Hepatocyte (in vitro differentiated cells): ENCODE measurements around the gene ZNF674. TPM values are rescaled to one million over a fixed set of nuclear protein-coding genes. Genes with fewer than 3 reads are reported as not detected.

Source experiments
- DNase-seq: peaks from one replicate; pipeline ENCODE4 v3.0.0-alpha.2; 2016; ENCODE audit warnings: low spot score
- H2AFZ ChIP-seq: fragments of 200-600 bp; sonication (generic); 2 replicates; pipeline ENCODE4 v1.6.0; 2016; ENCODE audit warnings: antibody characterized with exemption, mild to moderate bottlenecking
- H3K27ac ChIP-seq: fragments of 200-600 bp; sonication (generic); 2 replicates; pipeline ENCODE4 v1.5.1; 2016; ENCODE audit warnings: mild to moderate bottlenecking
- H3K27me3 ChIP-seq: fragments of 200-600 bp; sonication (generic); 2 replicates; pipeline ENCODE4 v1.6.1; 2016
- H3K36me3 ChIP-seq: fragments of 200-600 bp; sonication (generic); replicated peaks from 2 replicates; pipeline ENCODE4 v1.5.1; 2016; ENCODE audit warnings: low read depth; ENCODE audit not compliant: insufficient read depth
- H3K4me1 ChIP-seq: fragments of 200-600 bp; sonication (generic); 2 replicates; pipeline ENCODE4 v1.5.1; 2016; ENCODE audit warnings: mild to moderate bottlenecking, moderate library complexity; ENCODE audit not compliant: insufficient read depth
- H3K4me2 ChIP-seq: fragments of 200-600 bp; sonication (generic); 2 replicates; pipeline ENCODE4 v1.6.0; 2016
- H3K4me3 ChIP-seq: fragments of 200-600 bp; sonication (generic); 2 replicates; pipeline ENCODE4 v1.5.1; 2016; ENCODE audit warnings: mild to moderate bottlenecking
- H3K79me2 ChIP-seq: fragments of 200-600 bp; sonication (generic); 2 replicates; pipeline ENCODE4 v1.6.0; 2017; ENCODE audit warnings: mild to moderate bottlenecking
- H3K9me2 ChIP-seq: fragments of 200-600 bp; sonication (generic); replicated peaks from 2 replicates; pipeline ENCODE4 v1.6.0; 2017; ENCODE audit warnings: mild to moderate bottlenecking; ENCODE audit not compliant: insufficient read depth
- H3K9me3 ChIP-seq: fragments of 200-600 bp; sonication (generic); 2 replicates; pipeline ENCODE4 v1.5.1; 2016; ENCODE audit warnings: low read depth, mild to moderate bottlenecking
- H4K20me1 ChIP-seq: fragments of 200-600 bp; sonication (generic); 2 replicates; pipeline ENCODE4 v1.6.0; 2016; ENCODE audit warnings: mild to moderate bottlenecking; ENCODE audit not compliant: insufficient read depth, poor library complexity, severe bottlenecking
- EZH2 ChIP-seq: fragments of 200-600 bp; sonication (generic); IDR thresholded peaks from 2 replicates; pipeline ENCODE4 v1.6.1; 2016; ENCODE audit warnings: antibody characterized with exemption, mild to moderate bottlenecking, borderline replicate concordance
- EZH2phosphoT487 ChIP-seq: fragments of 200-600 bp; sonication (generic); IDR thresholded peaks from one replicate; pipeline ENCODE4 v1.6.1; 2018; ENCODE audit warnings: antibody characterized with exemption, mild to moderate bottlenecking, low read depth, moderate library complexity; ENCODE audit not compliant: unreplicated experiment, severe bottlenecking
- WGBS: methylation state at CpG from one replicate; pipeline ENCODE4 v1.1.6; 2016; ENCODE audit warnings: low lambda C conversion rate; ENCODE audit errors: missing lambda C conversion rate; 5-methylcytosine and 5-hydroxymethylcytosine counted together
- polyA plus RNA-seq: library from polyadenylated mRNA; unstranded; fragments of >200 nt; fragmentation: Nextera tagmentation; extraction: Ambion mirVana; gene quantifications from 2 replicates; pipeline ENCODE4 v1.2.1, GENCODE V29; 2016
- total RNA-seq: library from RNA; depleted of rRNA; stranded (reverse); fragments of >200 nt; gene quantifications from 2 replicates; pipeline ENCODE4 v1.2.3, GENCODE V29; 2014
- TF ChIP-seq, protein P1 (sequence below): fragments of 200-600 bp; sonication (generic); IDR thresholded peaks from 2 replicates; pipeline ENCODE4 v1.5.1; 2016; ENCODE audit warnings: antibody characterized with exemption, mild to moderate bottlenecking; ENCODE audit not compliant: poor library complexity

ZNF674 gene
- total and polyA plus RNA-seq, 2 experiments from 2014 or later, result 2.2 to 4.8 TPM

DNA sequence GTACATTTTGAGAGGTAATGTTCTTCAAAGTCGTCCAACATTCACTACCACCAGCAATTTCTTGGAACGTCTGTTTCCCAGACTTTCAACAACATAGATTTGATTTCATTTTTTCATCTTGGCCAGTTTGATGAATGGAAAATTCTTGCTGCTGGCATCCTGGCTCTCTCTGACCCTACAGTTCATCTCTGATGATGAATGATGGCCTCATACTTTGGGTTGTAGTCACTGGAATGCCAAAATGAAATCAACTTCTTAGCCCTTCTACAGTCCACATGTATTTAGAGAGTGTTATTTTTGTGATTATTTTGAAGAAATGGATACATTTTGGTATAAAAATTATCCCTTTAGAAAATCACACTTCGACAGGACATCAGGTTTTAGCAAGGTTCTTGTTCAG is 37.1 kb upstream of the ZNF674 start:
- no peak overlapping the region for H2AFZ ChIP-seq
- DNase-seq, result no peak
- H4K20me1 ChIP-seq, result no peaks in the 10 kb centered on the region
- H3K4me3 ChIP-seq, result no peak overlapping the region
- no peak overlapping the region for H3K4me2 ChIP-seq
- TF ChIP-seq EZH2 (no peak), EZH2phosphoT487 (no peak)
- TF ChIP-seq, protein P1, sequence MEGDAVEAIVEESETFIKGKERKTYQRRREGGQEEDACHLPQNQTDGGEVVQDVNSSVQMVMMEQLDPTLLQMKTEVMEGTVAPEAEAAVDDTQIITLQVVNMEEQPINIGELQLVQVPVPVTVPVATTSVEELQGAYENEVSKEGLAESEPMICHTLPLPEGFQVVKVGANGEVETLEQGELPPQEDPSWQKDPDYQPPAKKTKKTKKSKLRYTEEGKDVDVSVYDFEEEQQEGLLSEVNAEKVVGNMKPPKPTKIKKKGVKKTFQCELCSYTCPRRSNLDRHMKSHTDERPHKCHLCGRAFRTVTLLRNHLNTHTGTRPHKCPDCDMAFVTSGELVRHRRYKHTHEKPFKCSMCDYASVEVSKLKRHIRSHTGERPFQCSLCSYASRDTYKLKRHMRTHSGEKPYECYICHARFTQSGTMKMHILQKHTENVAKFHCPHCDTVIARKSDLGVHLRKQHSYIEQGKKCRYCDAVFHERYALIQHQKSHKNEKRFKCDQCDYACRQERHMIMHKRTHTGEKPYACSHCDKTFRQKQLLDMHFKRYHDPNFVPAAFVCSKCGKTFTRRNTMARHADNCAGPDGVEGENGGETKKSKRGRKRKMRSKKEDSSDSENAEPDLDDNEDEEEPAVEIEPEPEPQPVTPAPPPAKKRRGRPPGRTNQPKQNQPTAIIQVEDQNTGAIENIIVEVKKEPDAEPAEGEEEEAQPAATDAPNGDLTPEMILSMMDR, result no peak
- H3K9me2 ChIP-seq, result no peaks in the 10 kb centered on the region
- no peaks in the 10 kb centered on the region for H3K4me1 ChIP-seq
- no peaks in the 10 kb centered on the region for H3K27me3 ChIP-seq
- no peaks in the 10 kb centered on the region for H3K9me3 ChIP-seq
- no peak overlapping the region for H3K27ac ChIP-seq
- WGBS, result 65% methylated on average over 3 of the region's 3 CpGs
- no peaks in the 10 kb centered on the region for H3K79me2 ChIP-seq
- H3K36me3 ChIP-seq, result no peaks in the 10 kb centered on the region

GRCh38 chrX:46580613-46581012 is 35.4 kb upstream of the ZNF674 start:
- WGBS, result 91% methylated on average over 6 of the region's 6 CpGs
- Histone ChIP-seq H3K9me3 (no peaks in the 10 kb centered on the region), H3K79me2 (no peaks in the 10 kb centered on the region)

DNA sequence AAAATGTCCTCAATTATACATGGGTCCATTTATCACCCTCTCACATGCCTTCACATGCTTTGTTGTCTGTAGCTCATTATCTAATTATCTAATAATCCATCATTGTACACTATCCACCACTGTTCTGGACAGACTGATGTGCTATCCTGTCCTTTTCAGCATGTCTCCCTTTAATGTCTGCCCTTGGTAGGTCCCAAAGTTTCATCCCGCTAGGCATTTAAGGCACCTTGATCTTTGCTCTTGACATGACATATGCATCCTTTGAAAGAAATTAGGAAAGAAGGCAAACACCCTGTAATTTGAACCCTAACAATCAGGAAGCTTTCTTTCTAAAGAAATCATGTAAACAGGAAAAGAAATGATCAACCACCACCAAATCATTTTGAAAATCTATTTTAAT is 34.0 kb upstream of the ZNF674 start:
- Histone ChIP-seq H3K27ac (no peak overlapping the region), H3K4me3 (no peak overlapping the region), H4K20me1 (no peaks in the 10 kb centered on the region), H2AFZ (no peak overlapping the region), H3K9me2 (no peaks in the 10 kb centered on the region), H3K79me2 (no peaks in the 10 kb centered on the region), H3K36me3 (no peaks in the 10 kb centered on the region), H3K4me1 (no peaks in the 10 kb centered on the region), H3K4me2 (no peak overlapping the region), H3K27me3 (peaks cover 3% of the 10 kb centered on the region), H3K9me3 (no peaks in the 10 kb centered on the region)
- DNase-seq, result no peak
- TF ChIP-seq EZH2 (no peak), EZH2phosphoT487 (no peak)
- TF ChIP-seq, protein P1, result no peak
- WGBS, result 92% methylated on average over 1 of the region's 1 CpG

More at GRCh38 chrX:46580613-46581012, 35.4 kb upstream of the ZNF674 start:
- no peak for TF ChIP-seq EZH2
- DNase-seq, result no peak
- no peak overlapping the region for H2AFZ ChIP-seq
- H3K4me1 ChIP-seq, result no peaks in the 10 kb centered on the region
- no peak overlapping the region for H3K4me2 ChIP-seq
- no peak overlapping the region for H3K4me3 ChIP-seq
- no peaks in the 10 kb centered on the region for H3K36me3 ChIP-seq
- H3K9me2 ChIP-seq, result no peaks in the 10 kb centered on the region
- no peaks in the 10 kb centered on the region for H4K20me1 ChIP-seq
- no peaks in the 10 kb centered on the region for H3K27me3 ChIP-seq
- H3K27ac ChIP-seq, result no peak overlapping the region

DNA sequence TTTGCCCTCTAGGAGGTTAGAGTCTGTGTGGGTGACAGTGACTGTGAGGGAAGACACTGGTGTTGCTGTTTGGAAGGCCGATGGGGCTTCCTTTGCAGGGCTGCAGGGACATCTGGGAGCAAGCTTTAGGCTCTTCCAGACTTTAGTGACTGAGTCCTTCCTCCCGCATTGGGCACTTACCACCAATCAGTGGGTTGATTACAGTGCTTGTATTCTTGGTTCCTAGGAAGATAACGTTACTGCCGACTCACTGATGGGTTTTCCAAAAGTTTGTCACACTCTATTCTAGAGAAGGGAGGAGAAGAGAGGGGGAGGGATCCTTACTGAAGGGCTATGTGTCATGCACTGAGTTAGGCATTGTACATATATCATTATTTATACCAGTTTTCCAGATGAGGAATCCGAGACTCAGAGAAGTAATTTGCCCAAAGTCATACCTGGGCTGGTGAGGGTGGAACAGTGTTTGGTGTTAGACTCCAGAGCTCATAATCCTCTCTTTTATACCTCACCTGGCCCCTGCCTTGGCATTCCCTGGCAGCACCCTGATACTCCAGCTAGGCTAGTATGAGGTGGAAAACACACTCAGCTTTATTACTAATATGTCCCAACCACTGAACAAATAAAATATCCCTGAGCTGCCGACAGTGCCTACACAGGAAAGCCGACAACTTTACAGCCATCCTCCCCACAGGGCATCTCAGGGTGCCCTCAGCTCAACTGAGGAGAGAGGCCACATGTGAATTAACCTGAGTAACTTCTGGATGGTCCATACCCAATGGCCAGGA is 32.2 kb upstream of the ZNF674 start:
- Histone ChIP-seq H3K79me2 (no peaks in the 10 kb centered on the region), H4K20me1 (no peaks in the 10 kb centered on the region), H3K9me3 (no peaks in the 10 kb centered on the region), H3K36me3 (no peaks in the 10 kb centered on the region), H3K4me3 (no peak overlapping the region), H3K4me1 (no peaks in the 10 kb centered on the region), H3K4me2 (no peak overlapping the region), H3K27ac (no peak overlapping the region), H2AFZ (no peak overlapping the region), H3K9me2 (no peaks in the 10 kb centered on the region), H3K27me3 (peaks cover 3% of the 10 kb centered on the region)
- TF ChIP-seq, protein P1, result no peak
- TF ChIP-seq EZH2, result no peak
- no peak for TF ChIP-seq EZH2phosphoT487
- no peak for DNase-seq
- WGBS, result 73% methylated on average over 7 of the region's 7 CpGs
